SK-N-SH (cell line): Measurements from ENCODE around the gene RRAD.

Source experiments
- CTCF ChIP-seq: fragments of 200-600 bp; sonication (generic); IDR thresholded peaks from 2 replicates; pipeline ENCODE4 v1.6.1; 2017; ENCODE audit warnings: antibody characterized with exemption, mild to moderate bottlenecking, moderate library complexity
- FOXJ3 ChIP-seq: sonication (generic); formaldehyde crosslinking; IDR thresholded peaks from 2 replicates; pipeline ENCODE4 v1.5.1; 2020; ENCODE audit warnings: mild to moderate bottlenecking, missing genetic modification reagents
- FOXM1 ChIP-seq: IDR thresholded peaks from 2 replicates; pipeline ENCODE4 v1.4.0; 2012; ENCODE audit warnings: low read depth, mild to moderate bottlenecking
- MAX ChIP-seq: IDR thresholded peaks from 2 replicates; pipeline ENCODE4 v1.4.0; 2012; ENCODE audit warnings: low read depth
- YY1 ChIP-seq: IDR thresholded peaks from 2 replicates; pipeline ENCODE4 v1.4.0; 2012; ENCODE audit warnings: low read depth, mild to moderate bottlenecking

- TF ChIP-seq MAX (no peak), CTCF (no peak), FOXJ3 (CRISPR knock-in tag) (no peak), YY1 (no peak), FOXM1 (no peak)
Observed at GRCh38 chr16:66911112-66911511, 14.2 kb downstream of the RRAD start.
